ENCODE measurements around the gene CTSC.
"Not testable (repeated sequence)": the region's sequence is repeated elsewhere in the genome, so short reads cannot be mapped to it uniquely, and the experiment has no call there.

Gene CTSC

DNA sequence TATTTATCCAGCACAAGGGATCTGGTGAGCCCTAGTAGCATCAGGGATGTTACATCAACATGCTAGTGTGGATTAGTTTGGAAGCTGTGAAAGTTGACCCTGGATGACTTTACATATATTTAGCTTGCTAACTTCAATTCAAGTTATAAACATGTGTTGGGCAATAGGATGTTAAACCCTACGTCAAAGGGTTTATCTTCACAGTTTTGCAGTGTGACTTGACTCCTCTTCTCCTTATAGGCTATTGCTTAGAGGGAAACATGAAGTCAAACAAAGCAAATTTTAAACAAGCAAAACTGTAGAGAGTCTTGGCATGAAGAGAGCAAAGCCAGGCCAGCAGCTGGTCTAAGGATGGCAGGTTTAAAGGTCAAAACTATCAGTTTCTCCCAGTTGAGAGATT, 11.3 kb upstream of the CTSC start:
- DNase-seq = no peak

DNA sequence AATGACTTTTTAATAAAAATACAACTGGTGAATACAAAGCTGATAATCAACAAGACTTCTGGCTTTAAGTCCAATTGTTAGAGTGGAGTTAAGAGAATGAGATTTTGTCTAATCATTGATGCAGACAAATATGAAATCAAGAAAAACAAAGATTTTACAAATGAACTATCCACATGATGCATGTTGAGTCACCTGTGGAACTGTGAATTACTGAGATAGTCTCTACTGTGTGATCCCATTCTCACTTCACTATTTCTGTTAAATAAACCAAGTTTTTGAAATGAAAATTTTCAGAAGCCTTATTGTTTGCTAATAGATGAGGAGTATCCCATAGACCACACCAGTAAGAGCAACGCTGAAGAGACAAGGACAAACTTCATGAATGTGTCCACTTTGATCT, 8.4 kb upstream of the CTSC start:
- DNase-seq = no peak

DNA sequence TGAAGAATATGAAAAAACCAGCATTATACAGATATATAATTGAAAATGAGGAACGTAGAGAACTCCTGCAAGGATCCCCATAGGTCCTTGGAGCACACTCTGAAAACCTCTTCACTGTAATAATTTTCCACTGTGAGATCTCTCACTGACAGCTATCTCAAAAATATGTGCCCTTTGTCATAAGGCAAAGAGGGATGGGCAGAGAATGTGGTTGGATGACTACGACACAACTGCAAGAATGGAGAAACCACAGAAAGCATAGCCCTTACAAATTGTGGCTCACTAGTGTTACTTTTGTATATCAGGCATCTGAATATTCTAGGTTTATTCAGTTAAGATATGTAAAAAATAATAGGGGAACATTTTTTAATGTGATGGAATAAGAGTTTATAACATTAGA, 7.9 kb upstream of the CTSC start:
- DNase-seq = no peak

DNA sequence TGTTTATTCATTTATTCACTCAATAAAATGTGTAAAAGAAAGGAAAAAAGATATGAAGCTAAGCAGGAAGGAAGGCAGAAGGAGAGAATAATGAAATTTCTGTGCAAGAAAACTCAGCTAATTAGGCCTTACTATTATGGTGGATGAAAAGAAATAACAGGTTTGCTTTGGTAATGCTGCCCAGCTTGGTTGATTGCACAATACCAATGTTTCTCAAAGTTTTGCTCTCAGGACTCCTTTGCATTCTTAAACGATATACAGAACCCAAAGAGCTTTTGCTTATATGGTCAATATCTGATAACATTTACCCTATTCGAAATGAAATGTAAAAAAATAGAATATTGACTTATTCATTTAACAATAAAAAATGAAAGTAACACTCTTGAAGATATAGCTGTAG, 7.3 kb upstream of the CTSC start:
- no peak for DNase-seq

DNA sequence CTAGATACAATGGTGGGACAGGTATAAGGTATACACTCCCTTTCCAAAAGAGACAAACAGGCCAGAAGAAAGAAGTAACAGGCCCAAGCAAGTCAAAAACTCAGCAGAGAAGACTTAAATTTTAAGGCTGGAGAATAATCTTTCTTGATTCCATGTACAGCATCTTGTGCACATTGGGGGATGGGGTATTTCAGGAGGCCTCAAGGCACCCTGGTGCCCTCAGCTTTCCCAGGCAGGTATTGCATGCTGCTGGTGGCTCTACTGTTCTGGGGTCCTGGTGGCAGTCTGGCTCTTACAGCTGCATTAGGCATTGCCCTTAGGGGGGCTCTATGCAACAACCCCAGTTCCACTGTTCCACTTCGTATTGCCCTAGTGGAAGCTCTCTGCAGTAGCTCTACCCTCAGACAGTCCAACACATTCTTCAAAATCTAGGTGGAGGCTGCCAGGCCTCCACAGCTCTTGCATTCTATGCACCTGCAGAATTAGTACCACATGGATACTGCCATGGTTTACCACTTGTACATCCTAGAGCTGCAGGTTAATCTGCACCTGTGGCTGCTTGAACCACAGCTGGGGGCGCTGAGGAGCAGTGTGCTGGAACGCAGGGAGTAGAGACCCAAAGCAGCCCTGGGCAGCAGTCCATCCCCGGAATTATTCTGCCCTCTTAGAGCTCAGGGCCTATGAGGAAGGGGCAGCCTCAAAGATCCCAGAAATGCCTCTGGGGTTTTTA, 4.2 kb upstream of the CTSC start:
- DNase-seq = no peak

DNA sequence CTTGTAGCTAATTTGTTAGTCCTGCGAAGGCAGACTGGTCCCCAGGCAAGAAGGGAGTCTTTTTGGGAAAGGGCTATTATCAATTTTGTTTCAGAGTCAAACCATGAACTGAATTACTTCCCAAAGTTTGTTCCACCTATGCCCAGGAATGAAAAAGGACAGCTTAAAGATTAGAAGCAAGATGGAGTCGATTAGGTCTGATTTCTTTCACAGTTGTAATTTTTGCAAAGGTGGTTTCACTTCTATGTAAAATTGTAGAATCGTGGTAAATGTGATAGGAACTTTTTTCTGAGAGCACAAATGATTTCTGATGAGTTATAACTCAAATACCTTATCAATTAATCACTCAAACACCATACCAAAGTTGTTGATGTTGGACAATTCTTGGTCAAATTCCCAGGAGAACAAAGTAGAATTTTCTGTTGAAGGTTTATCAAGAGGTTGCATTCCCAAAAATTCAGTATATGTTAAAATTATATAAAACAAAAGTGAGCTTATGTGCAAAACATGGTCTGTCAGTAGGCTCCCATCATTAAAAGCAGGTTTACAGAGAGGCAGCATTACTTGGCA, 2.9 kb upstream of the CTSC start:
- no peak for DNase-seq

DNA sequence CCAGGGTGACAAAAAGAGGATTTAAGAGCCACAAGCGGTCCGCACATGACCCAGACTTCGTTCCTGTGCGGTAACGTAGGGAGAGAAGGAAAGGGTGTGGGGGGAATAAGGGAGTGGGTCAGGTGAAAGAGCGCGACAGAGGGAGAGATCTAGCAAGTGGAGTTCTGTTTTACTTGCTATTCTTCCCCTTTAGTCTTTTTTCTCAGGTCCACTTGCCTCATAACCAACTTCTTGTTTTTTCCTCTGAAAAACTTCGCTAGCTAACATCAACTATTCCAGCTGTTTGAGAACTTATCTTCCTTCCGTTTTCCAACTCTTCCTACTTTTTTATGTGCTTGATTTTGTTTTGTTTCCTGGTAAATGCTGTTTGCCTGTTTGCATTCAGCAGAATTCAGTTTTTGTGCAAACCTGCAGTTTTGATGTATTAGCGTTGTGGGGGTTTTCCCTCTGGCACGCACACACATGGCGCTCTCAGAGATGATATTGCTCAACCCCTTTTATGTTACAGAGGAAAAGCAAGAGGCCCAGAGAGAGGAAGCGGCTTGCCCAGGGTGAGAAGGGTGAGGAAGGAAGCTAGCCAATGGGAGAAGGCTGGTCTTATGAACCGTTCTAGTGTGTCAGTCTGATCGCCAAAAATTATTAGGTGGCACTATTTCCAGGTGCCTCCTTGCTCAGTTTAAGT, 592 bp upstream of the CTSC start:
- DNase-seq = no peak

DNA sequence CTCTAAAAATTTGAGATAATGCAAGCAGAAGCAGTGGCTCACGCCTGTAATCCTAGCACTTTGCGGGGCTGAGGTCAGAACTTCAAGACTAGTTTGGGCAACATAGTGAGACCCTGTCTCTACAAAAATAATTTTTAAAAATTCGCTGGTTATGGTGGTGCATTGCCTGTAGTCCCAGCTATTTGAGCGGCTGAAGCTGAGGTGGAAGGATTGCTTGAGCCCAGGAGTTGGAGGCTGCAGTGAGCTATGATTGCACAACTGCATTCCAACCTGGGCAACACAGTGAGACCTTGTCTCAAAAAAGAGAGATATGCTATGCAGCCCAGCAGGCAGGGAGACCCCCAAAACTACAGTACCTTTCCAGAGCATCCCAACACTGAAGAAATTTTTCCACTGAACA, 2.3 kb downstream of the CTSC start:
- DNase-seq = no peak

DNA sequence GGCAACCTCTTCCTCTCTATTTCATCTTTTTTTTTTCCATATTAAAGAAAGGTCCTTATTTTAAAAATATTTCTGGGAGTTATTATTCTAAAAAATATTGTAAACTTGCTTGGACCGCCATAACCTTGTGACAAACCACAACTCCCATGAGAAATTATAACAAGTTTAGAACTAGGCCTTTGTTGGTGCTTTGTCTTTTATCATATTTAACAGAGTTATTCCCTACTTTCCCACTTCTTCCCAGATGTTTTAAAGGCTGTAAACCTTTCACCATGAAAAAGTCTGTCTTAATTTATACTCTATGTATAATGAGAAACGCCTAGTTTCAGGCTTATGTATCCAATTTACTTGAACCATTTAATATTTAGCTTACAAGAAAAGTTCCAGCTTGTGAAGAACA, 3.7 kb downstream of the CTSC start:
- no peak for DNase-seq

DNA sequence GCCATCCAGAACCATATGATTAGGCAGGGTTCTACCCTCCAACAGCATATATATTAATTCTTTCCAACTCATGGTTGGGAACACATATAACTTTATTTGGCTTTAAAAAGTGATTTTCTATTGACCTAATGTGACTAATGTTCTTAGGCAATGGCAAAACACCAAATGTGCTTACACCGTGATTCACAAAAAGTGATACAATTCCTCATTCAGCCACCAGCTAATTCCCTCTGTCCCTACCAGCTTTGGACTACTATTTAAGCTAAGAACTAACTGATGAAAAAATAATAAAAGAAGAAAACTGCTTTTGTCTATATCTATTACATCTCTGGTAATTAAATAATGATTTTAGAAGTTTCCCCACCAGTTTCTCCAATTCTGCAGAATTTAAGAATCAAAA, 4.7 kb downstream of the CTSC start:
- DNase-seq = no peak

DNA sequence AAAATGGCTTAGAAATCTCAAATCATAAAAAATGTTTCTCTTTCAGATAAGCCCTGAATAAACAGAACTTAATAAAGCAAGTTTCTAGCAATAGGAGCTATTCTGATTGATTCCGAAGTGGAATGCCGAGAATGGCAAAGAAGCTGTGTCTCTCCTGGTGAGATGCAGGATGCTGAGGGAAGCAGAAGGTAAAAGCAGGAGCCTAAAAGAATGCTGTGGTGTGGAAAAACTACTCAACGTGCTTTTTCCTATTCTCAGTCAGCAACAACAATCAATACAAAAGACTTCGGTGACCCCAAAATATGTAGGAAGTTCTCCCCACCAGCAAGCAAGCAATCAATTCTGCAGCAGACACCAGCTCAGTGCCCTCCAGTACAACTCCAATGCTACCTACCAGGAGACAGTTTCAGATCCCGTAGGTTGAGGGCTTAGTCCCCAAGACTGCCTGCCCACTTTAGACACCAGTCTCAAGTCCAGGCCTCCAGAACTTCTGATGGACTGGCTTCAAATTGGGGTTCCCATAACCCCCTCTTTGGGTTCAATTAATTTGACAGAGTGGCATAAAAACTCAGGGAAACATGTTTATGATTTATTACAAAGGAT, 6.6 kb downstream of the CTSC start:
- no peak for DNase-seq

DNA sequence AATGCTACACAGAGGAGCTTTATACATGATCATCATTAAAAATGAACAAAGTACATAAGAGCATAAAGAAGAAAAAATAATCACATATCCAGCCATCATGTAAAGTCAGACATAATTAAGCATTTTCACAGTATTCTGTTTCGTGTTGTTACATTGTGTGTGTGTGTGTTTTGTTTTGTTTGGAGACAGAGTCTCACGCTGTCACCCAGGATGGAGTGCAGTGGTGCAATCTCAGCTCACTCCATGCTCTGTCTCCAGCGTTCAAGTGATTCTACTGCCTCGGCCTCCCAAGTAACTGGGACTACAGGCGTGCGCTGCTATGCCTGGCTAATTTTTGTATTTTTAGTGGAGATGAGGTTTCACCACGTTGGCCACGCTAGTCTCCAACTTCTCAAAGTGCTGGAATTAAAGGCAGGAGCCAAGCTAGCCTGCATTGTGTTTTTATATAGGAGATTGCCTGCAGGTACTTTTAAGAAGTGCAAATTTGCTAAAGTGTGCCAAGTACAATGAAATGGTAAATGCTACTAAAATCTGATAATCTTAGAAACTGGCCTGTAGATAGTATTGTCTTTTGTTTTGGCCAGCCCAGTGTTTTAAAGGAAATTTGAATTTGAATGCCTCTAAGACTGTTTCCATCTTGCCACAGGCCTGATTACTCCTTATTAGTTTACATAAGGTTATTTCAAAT, 7.8 kb downstream of the CTSC start:
- DNase-seq = no peak

DNA sequence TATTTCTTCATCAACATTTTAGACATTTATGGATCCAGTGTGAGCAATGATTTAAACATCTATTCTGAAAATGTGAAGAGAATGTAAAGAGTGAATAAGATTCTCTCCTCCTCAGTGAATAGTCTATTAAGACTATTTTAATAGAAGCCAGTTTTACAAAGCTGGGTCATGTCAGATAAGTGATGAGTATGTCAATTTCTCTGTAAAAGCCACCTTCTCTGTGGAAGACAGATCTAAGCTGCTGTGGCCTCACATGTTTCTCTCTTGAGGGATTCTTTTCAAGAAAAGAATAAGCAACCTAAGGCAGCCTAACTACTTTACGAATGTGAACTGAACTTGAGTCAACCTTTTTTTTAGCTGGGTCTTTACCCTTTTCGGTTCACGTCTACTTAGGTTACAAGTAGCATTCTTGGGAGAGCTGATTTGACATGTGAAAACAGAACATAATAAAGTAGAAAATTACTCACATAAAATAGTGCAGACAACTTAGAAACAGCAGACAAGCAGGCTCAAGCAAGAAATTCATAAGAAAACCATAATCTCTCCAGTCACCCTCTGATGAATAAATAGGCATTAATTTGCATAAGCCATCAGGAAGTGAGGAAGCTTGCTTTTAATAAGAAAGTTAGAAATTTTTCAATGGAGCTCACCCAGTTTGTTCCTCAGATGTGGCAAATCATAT, 9.9 kb downstream of the CTSC start:
- no peak for DNase-seq

DNA sequence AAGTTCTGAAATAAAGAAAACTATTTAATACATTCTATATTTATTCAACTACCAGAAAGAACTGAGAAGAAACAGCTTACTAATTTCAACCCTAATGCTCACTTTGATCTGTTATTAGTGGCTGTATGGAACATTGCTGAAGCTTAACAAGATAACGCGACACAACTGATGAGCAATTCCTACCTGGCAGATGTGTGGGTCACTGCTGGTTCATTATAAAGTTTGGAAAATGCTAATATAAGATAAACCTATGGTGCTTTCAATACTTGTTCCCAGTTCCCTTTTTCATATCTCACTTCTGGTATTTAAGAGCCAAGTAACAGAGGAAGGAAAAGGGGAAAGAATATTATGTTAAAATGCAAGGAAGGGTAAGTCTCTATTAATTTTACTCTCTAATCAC, 10.5 kb downstream of the CTSC start:
- no peak for DNase-seq

DNA sequence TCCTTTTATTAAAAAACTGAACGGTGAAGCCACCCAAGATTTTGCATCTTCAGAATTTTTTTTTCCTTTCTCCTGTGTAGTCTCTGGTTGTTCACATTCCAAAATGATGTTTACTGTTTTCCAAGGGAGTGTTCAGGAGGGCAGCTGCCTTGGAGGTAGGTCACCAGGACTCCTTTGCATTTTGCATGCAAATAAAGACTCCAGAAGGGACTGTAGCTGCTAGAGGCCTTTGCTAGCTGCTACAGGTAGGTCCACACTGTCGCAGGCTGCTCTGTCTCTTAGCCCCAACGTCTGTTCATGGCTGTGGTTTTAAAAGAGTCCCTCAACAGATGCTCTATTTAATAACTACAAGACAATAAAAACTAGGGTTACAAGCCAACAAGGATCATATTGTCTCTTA, 11.4 kb downstream of the CTSC start:
- no peak for DNase-seq

DNA sequence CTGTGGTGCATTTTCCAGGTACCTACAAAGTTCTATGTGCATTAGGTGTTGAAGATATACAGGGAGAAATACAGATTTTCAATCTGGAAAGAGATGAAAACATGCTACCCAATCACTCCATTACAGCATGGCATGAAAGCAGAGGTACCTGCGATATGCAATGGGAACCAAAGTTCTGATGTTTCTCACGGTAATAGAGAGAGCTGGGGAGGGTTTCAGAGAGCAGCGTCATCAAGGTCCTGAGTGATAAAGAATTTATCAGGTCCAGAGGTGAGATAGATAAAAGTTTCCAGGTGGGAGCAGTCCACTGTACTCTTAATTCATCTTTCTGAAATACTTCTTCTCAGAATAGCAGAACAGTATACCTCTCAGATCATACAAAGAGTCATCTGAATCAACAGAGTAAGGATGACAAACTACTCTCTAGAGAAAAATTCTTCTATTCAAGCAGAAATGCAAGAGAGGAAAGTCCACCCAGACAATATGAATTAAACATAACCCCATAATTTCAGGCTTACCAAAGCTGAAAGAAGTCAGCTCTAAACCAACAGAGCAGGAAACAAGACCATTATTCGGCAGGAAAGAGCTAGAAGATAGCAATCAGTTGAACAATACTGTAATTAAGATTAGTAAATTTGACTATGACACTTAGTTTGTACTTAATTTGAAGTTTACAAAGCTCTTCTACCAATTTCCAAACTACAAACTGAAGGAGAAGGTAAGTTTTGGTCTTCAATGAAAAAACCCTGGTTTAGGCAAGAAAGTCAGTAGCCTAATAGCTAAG, 12.8 kb downstream of the CTSC start:
- DNase-seq = no peak

DNA sequence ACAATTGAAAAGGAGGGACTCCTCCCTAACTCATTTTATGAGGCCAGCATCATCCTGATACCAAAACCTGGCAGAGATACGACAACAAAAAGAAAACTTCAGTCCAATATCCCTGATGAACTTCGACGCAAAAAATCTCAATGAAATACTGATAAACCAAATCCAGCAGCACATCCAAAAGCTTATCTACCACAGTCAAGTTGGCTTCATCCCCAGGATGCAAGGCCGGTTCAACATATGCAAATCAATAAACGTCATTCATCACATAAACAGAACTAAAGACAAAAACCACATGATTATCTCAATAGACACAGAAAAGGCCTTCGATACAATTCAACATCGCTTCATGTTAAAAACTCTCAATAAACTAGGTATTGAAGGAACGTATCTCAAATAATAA, 14.7 kb downstream of the CTSC start:
- DNase-seq = not testable (repeated sequence)

DNA sequence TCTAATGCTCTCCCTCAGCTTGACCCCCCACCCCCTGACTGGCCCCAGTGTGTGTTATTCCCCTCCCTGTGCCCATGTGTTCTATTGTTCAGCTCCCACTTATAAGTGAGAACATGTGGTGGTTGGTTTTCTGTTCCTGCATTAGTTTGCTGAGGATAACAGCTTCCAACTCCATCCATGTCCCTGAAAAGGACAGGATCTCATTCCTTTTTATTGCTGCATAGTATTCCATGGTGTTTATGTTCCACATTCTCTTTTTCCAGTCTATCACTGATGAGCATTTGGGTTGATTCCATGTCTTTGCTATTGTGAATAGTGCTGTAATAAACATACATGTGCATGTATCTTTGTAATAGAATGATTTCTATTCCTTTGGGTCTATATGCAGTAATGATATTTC, 16.1 kb downstream of the CTSC start:
- DNase-seq = not testable (repeated sequence)

DNA sequence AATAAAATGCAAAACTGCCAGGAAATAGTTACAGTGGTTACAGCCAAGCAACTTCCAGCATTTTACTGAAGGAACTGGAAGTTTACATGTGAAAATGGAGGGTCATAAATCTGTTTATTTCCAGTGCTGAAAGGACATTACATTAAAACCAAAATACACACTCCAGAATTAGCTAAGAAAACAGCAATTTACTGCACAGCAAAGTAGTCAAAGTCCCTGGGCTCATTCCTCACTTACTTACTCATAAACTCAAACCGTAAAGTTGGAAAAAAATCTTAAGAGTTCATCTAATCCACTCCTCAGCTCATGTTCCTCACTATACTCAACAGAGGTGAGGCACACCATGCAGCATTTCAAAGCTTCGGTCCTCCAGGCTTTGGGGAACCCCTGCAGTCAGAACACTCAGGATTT, 17.4 kb downstream of the CTSC start:
- DNase-seq = no peak

DNA sequence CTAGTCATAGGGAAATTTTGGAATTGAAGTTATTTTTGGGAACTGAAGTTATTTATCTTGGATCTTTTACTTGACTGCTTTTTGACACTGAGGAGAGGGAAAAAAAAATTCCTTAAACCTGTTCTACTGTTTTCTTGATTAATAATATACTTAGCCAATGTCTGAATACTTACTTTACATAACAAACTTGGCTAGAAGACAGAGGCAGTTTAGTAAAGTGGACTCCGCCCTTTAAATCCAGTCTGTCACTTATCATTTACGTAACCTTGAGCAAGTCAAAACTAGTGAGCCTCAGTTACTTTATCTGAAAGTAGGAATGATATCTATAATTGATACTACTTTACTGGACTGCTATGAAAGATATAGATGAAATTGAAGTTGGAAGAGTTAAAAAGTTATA, 19.5 kb downstream of the CTSC start:
- no peak for DNase-seq

DNA sequence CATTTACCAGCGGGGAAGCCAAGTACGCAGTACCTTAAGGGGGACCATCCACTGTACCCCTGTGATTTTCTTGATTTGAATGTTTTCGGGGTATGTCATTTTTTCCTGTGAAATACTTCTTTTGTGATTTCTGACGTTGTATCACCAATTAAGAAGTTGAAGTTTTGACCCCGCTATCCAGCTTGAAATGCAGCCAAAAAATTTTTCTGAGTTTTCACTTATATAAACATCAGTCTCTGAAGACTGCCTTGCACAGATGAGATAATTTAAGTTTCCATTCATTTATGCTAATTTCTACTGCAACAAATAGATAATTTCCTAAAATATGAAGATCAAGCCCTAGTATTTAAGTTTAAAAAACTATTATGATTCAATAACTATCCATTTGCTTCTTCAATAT, 20.0 kb downstream of the CTSC start:
- no peak for DNase-seq

DNA sequence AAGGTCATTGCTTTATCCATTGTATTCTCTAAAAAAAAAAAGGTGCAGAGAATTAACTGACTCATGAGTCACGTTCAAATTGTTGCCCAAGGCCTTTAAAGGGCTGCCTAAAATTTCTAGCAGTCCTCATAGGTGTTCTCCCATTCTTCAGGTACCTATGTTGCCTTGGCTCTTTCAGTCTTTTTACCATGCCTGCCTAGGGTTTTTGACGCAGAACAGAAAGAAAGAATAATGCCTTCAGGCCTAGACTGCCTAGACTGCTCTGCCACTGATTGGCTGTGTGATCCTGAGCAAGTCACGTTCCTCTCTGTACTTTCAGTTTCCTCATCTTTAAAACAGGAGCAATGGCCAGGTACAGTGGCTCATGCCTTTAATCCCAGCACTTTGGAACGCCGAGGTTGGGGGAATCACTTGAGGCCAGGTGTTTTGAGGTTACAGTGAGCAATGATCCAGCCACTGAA, 21.5 kb downstream of the CTSC start:
- no peak for DNase-seq
